CD14-positive monocyte (primary cell): ENCODE data around the gene FBXL17. TPM values are rescaled to one million over a fixed set of nuclear protein-coding genes. Genes with fewer than 3 reads are reported as not detected.

Experiments used
- DNase-seq, 3 donors: peaks; one replicate each; pipeline ENCODE4 v3.0.0-alpha.2; 2011 to 2022
- H2AFZ ChIP-seq: 2 replicates; pipeline ENCODE4 v1.6.0; 2012; ENCODE audit warnings: mild to moderate bottlenecking, low read depth, low read length, inconsistent platforms; ENCODE audit not compliant: insufficient read depth, poor library complexity, severe bottlenecking
- H3K27ac ChIP-seq, 2 donors: 1 replicate in 1 of 2; 2 replicates in 1 of 2; pipeline ENCODE4 v1.5.1; 2012 to 2013; ENCODE audit warnings: low read length in 2 of 2, control low read depth in 1 of 2, inconsistent platforms in 1 of 2, low read depth in 1 of 2, mild to moderate bottlenecking in 1 of 2
- H3K27me3 ChIP-seq, 2 donors: one replicate each; pipeline versions ENCODE4 v1.6.0 to v1.6.1; 2011 to 2013; ENCODE audit warnings: low read length in 2 of 2; ENCODE audit not compliant: control insufficient read depth in 2 of 2, insufficient read depth in 2 of 2
- H3K36me3 ChIP-seq, 2 donors: replicated peaks in 1 of 2; 1 replicate in 1 of 2; 2 replicates in 1 of 2; pipeline versions ENCODE4 v1.5.1 to v1.6.1; 2012 to 2013; ENCODE audit warnings: low read length in 2 of 2, control low read depth in 1 of 2, inconsistent platforms in 1 of 2, mild to moderate bottlenecking in 1 of 2; ENCODE audit not compliant: insufficient read depth in 2 of 2, control insufficient read depth in 1 of 2
- H3K4me1 ChIP-seq, 2 donors: 1 replicate in 1 of 2; 2 replicates in 1 of 2; pipeline versions ENCODE4 v1.5.1 to v1.6.1; 2012 to 2013; ENCODE audit warnings: low read length in 2 of 2, control low read depth in 1 of 2, inconsistent platforms in 1 of 2, mild to moderate bottlenecking in 1 of 2, moderate library complexity in 1 of 2; ENCODE audit not compliant: insufficient read depth in 2 of 2, control insufficient read depth in 1 of 2
- H3K4me2 ChIP-seq: replicated peaks from 2 replicates; pipeline ENCODE3; 2012; ENCODE audit warnings: low read length, moderate library complexity, mild to moderate bottlenecking; ENCODE audit not compliant: poor library complexity, severe bottlenecking; ENCODE audit errors: extremely low read depth
- H3K4me3 ChIP-seq, 3 experiments: fragments of 200-600 bp in 1 of 3; sonication (generic) in 1 of 3; replicated peaks in 1 of 3; 1 replicate in 2 of 3; 2 replicates in 1 of 3; pipeline ENCODE4 v1.5.1; 2011 to 2013; ENCODE audit warnings: low read length in 3 of 3, mild to moderate bottlenecking in 3 of 3, control low read depth in 2 of 3, low read depth in 2 of 3, inconsistent platforms in 1 of 3, moderate library complexity in 1 of 3
- H3K79me2 ChIP-seq: 2 replicates; pipeline ENCODE4 v1.6.0; 2012; ENCODE audit warnings: mild to moderate bottlenecking, control low read depth, inconsistent platforms, low read length, moderate library complexity; ENCODE audit not compliant: insufficient read depth
- H3K9ac ChIP-seq: 2 replicates; pipeline ENCODE4 v1.6.0; 2017; ENCODE audit warnings: low read length, mild to moderate bottlenecking; ENCODE audit not compliant: insufficient read depth, poor library complexity, severe bottlenecking
- H3K9me3 ChIP-seq, 2 donors: replicated peaks in 1 of 2; 1 replicate in 1 of 2; 2 replicates in 1 of 2; pipeline versions ENCODE4 v1.5.1 to v1.6.1; 2012 to 2013; ENCODE audit warnings: low read length in 2 of 2, control low read depth in 1 of 2; ENCODE audit not compliant: control insufficient read depth in 1 of 2, insufficient read depth in 1 of 2
- H4K20me1 ChIP-seq: 2 replicates; pipeline ENCODE4 v1.6.0; 2012; ENCODE audit warnings: mild to moderate bottlenecking, low read length, control low read depth, moderate library complexity; ENCODE audit not compliant: insufficient read depth
- H3K27ac Mint-ChIP-seq, 7 donors: one replicate each; pipeline ENCODE4 v1.8.0; 2020; ENCODE audit warnings: mild to moderate bottlenecking in 7 of 7, mixed read lengths in 7 of 7, moderate library complexity in 6 of 7, inconsistent platforms in 2 of 7
- H3K27me3 Mint-ChIP-seq, 3 donors: one replicate each; pipeline ENCODE4 v1.8.0; 2021 to 2022; ENCODE audit warnings: low read depth in 3 of 3, mild to moderate bottlenecking in 3 of 3, mixed read lengths in 3 of 3, moderate library complexity in 3 of 3, inconsistent platforms in 1 of 3
- H3K36me3 Mint-ChIP-seq, 2 donors: one replicate each; pipeline ENCODE4 v1.8.0; 2020; ENCODE audit warnings: mixed read lengths in 2 of 2, inconsistent platforms in 1 of 2, mild to moderate bottlenecking in 1 of 2
- H3K4me1 Mint-ChIP-seq: one replicate; pipeline ENCODE4 v1.8.0; 2020; ENCODE audit warnings: mild to moderate bottlenecking, mixed read lengths
- H3K4me3 Mint-ChIP-seq, 2 donors: one replicate each; pipeline ENCODE4 v1.8.0; 2020; ENCODE audit warnings: mild to moderate bottlenecking in 2 of 2, mixed read lengths in 2 of 2, moderate library complexity in 1 of 2
- H3K9me3 Mint-ChIP-seq, 7 donors: one replicate each; pipeline ENCODE4 v1.8.0; 2020 to 2022; ENCODE audit warnings: mixed read lengths in 7 of 7, mild to moderate bottlenecking in 6 of 7, moderate library complexity in 6 of 7, inconsistent platforms in 2 of 7
- CTCF ChIP-seq: fragments of 200-600 bp; IDR thresholded peaks from one replicate; pipeline ENCODE4 v1.8.0; 2022; ENCODE audit warnings: antibody characterized with exemption, mild to moderate bottlenecking
- WGBS: methylation state at CpG from one replicate; pipeline ENCODE4 v1.1.5; 2013; ENCODE audit warnings: missing lambda C conversion rate; ENCODE audit not compliant: insufficient coverage; 5-methylcytosine and 5-hydroxymethylcytosine counted together
- intact Hi-C, 2 donors: fragments of 100-400 bp; cut with micrococcal nuclease; formaldehyde crosslinking; loops; one replicate each; pipeline versions ENCODE4 v1.15.0 to v1.15.1; 2023
- polyA plus RNA-seq, 3 donors: library from polyadenylated mRNA; depleted of rRNA in 1 of 3; unstranded in 2 of 3; stranded (reverse) in 1 of 3; fragments of 300-500 nt in 2 of 3; fragments of >200 nt in 1 of 3; fragmentation: Illumina TruSeq in 2 of 3; gene quantifications; 1 replicate in 2 of 3; 2 replicates in 1 of 3; pipeline ENCODE4 v1.2.3, GENCODE V29; 2012 to 2021

FBXL17 gene
- polyA plus RNA-seq, 3 donors: 1.5 to 6.6 (median 2.0) TPM

GRCh38 chr5:107943923-107944322 is 438.0 kb downstream of the FBXL17 start:
- Histone ChIP-seq H4K20me1 (no peaks in the 10 kb centered on the region), H3K4me2 (no peak overlapping the region), H3K36me3 (no peaks in the 10 kb centered on the region), H3K27ac (no peak overlapping the region), H3K27me3 (no peaks in the 10 kb centered on the region), H3K4me1 (no peaks in the 10 kb centered on the region), H3K4me3 (no peak overlapping the region), H3K79me2 (no peaks in the 10 kb centered on the region), H2AFZ (no peak overlapping the region), H3K9ac (no peak overlapping the region), H3K9me3 (no peaks in the 10 kb centered on the region)
- H3K4me1 Mint-ChIP-seq: no peaks in the 10 kb centered on the region
- peaks cover 0 to 2% (median 0%) of the 10 kb centered on the region in 7 donors for H3K9me3 Mint-ChIP-seq
- intact Hi-C loops: no loop called here
- no peak overlapping the region for H3K27ac Mint-ChIP-seq
- no peak for TF ChIP-seq CTCF
- H3K36me3 Mint-ChIP-seq: no peaks in the 10 kb centered on the region
- DNase-seq: no peak
- peaks cover 0 to 1% (median 0%) of the 10 kb centered on the region in 3 donors for H3K27me3 Mint-ChIP-seq
- no peak overlapping the region for H3K4me3 Mint-ChIP-seq

GRCh38 chr5:107941036-107941435 is 440.9 kb downstream of the FBXL17 start:
- Mint-ChIP-seq H3K9me3 (peaks cover 0 to 2% (median 0%) of the 10 kb centered on the region in 7 donors), H3K36me3 (peaks cover 0 to 4% of the 10 kb centered on the region in 2 donors), H3K27me3 (peaks cover 0 to 1% (median 0%) of the 10 kb centered on the region in 3 donors), H3K4me3 (no peak overlapping the region), H3K27ac (no peak overlapping the region), H3K4me1 (no peaks in the 10 kb centered on the region)
- H2AFZ ChIP-seq: no peak overlapping the region
- H3K36me3 ChIP-seq: no peaks in the 10 kb centered on the region
- H3K4me2 ChIP-seq: no peak overlapping the region
- H3K4me1 ChIP-seq: no peaks in the 10 kb centered on the region
- intact Hi-C loops: no loop called here
- no peaks in the 10 kb centered on the region for H3K9me3 ChIP-seq
- H4K20me1 ChIP-seq: no peaks in the 10 kb centered on the region
- TF ChIP-seq CTCF: no peak
- no peak for DNase-seq
- no peaks in the 10 kb centered on the region for H3K79me2 ChIP-seq
- H3K4me3 ChIP-seq: no peak overlapping the region
- H3K27ac ChIP-seq: no peak overlapping the region
- no peak overlapping the region for H3K9ac ChIP-seq
- H3K27me3 ChIP-seq: no peaks in the 10 kb centered on the region
- WGBS: 100% methylated on average over 1 of the region's 2 CpGs
